DMS 273 (cell line): Measurements from ENCODE around the gene TAOK3.

Experiments used
- DNase-seq: peaks from one replicate; lab custom pipeline; 2025; ENCODE audit not compliant: unreplicated experiment; lab: John Stamatoyannopoulos, UW

TAOK3 gene

DNA sequence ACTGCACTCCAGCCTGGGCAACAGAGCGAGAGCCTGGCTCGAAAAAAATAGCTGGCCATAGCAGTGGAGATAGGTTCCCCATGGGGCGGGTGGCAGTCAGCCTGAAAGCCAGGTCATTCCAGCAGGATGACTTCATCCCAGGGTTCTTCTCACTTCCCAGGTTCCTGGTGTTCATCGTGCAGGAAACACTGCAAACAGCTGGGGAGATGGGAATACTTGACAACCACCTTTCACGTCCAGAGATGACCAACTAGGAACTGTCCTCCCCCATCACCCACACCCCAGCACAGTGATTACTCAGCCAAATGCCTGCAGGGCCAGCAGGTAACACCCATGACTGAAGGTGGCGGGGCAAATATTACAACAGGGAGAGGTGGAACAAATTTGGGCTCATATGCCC, 270.6 kb downstream of the TAOK3 start:
- no peak for DNase-seq

DNA sequence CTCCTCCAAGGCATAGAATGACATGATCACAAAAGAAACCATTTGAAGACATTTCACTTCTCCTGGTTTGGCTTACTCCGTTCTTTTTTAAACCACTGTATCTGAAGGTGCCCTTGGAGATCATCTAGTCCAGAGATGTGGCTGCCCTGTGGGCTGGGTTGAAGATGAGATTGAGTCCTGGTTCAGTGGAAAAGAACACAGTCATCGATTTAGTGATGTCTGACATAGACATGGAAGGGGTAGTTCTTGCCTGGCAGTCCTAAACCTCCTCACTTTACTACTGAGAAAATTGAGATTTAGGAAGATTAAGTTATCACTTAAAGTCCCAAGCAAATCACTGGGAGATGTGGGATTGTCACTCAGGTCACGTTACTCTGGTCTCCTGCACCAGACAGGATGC, 271.7 kb downstream of the TAOK3 start:
- DNase-seq: no peak
